Activated CD8-positive, alpha-beta memory T cell treated with anti-CD3 and anti-CD28 coated beads, Interleukin-2, amount 50 U/mL, for 48 hours (primary cell): ENCODE data around the gene ABCG5.

Experiments used
- DNase-seq: peaks from one replicate; pipeline ENCODE4 v3.0.0-alpha.2; 2020

Gene ABCG5

DNA sequence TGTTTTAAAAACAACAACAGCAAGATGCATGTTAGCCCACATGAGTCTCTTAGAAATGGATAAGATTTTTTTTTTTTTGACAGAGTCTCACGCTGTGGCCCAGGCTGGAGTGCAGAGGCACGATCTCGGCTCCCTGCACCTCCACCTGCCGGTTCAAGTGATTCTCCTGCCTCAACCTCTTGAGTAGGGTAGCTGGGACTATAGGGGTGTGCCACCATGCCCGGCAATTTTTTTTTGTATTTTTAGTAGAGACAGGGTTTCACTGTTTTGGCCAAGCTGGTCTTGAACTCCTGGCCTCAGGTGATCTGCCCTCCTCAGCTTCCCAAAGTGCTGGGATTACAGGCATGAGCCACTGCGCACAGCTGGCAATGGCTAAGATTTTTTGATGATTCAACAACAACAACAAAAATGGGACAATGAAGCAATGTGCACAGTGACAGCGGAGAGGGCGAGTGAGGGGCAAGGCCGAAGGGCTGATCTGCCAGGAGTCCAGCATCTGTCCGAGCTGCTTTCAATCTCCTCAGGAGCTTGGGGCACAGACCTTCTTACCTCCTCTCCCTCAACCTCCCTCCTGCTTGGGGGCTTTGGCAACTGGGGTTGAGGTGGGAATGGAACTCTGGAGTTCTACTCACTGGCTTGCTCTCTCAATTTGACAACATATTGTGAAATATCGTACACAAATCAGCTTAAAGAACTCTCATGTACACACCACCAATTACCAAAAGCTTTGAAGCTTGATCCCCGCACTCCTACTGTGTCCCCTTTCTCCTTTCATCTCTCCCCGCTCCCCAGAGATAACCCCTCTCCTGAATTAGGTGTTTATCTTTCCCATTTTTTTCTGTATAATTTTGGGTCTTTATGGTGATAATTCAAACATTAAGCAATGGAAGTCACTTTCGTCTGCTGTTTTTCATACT, 3.6 kb upstream of the ABCG5 start:
- DNase-seq = no peak

DNA sequence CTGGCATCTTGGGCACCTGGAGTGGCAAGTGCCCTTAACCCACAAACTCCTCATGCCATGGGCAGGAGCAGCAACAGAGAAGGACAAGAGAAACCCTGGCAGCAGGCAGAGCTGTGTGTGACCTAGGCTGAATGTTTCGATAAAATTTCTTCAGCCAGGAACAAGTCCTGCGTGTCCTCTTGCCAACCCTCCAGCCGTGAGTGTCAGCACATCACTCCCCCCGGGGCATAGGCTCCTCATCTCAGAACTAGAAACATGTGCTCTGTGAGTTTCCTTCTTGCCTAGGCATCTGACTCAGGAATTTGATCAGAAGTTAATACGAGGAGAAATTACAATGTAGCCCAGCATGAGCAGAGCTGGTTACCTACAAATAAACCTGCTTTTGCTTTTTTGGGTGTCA, 2.3 kb upstream of the ABCG5 start:
- DNase-seq = no peak

DNA sequence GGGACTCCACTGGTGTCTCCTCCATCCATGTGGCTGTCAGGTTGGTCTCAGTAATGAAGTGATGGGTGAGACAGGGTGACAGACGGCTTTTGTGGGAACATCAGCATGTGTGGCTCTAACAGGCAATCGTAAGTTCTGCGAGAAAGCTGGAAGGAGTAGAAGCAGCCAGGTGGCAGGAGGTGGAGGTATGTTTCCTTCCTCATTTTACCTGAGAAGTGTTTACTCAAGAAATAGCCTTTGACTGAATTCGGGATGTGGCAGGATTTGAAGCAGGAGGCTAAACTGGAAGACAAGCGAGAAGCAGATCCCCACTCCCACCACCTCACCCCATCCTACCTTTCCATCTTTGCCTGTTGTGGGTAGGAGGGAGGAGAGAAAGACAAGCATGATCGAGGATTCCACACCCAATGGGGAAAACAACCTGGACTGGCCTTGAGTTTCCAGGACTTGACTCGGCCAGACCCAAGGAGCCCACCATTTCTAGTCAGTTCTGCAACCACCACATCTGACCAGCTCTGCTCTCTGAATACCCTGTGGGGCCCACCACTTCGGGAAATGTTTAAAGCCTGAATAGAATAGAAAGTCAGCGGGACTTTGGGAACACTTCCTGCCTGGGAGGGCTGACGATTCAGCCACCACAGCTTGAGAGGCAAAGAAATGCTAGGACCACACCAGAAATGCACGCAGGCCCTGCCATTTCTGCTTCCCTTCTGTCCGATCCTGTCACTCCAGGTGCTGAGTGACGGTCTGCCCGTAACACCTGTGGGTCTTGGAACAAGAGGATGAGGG, 1.3 kb upstream of the ABCG5 start:
- DNase-seq = no peak

- no peak for DNase-seq
Measured at GRCh38 chr2:43837831-43838559, 644 bp downstream of the ABCG5 start.

DNA sequence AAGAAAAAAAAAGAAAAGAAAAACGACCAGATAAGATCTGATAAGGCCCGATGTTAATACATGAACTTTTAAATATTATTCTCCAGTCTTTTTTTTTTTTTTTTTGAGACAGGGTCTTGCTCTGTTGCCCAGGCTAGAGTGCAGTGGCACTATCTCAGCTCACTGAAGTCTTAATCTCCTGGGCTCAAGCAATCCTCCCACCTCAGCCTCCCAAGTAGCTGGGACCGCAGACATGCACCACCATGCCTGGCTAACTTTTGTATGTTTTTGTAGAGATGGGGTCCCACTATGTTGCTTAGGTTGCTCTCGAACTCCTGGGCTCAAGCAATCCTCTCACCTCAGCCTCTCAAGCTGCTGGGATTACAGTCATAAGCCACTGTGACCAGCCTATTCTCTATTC, 1.6 kb downstream of the ABCG5 start:
- DNase-seq = no peak

- DNase-seq = no peak
Measured at GRCh38 chr2:43832457-43832856, 6.2 kb downstream of the ABCG5 start.

DNA sequence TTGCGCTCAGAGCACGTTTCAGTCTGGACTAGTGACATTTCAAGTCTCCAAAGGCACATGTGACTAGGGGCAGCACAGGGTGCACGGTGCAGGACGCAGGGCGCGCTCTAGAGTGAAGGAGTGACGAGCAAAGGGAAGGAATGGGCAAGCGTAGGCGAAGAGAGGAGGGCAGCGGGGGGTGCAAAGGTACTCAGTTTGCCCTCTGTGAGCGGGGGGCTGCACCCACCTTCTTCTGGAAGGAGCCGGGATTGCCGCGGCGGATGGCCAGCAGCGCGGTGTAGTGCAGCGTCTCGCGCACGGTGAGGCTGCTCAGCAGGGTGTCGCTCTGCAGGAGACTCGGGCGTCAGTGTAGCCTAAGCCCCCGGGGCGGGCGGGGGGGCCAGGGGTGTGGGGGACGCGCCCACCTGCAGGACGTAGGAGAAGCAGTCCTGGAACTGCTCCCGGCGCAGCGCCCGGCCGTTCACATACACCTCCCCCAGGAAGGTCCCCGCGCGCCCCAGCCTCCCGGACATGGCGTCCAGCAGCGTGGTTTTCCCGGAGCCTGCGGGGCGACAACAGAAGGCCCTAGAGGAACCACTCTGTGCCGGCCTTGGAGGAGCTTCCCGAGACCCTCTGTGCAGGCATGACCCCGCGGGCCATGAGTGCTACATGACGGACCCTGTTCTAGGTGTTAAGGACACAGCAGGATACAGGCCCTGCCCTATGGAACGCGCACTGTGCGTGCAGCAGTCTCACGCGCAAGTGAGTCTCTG, 6.9 kb downstream of the ABCG5 start:
- no peak for DNase-seq

DNA sequence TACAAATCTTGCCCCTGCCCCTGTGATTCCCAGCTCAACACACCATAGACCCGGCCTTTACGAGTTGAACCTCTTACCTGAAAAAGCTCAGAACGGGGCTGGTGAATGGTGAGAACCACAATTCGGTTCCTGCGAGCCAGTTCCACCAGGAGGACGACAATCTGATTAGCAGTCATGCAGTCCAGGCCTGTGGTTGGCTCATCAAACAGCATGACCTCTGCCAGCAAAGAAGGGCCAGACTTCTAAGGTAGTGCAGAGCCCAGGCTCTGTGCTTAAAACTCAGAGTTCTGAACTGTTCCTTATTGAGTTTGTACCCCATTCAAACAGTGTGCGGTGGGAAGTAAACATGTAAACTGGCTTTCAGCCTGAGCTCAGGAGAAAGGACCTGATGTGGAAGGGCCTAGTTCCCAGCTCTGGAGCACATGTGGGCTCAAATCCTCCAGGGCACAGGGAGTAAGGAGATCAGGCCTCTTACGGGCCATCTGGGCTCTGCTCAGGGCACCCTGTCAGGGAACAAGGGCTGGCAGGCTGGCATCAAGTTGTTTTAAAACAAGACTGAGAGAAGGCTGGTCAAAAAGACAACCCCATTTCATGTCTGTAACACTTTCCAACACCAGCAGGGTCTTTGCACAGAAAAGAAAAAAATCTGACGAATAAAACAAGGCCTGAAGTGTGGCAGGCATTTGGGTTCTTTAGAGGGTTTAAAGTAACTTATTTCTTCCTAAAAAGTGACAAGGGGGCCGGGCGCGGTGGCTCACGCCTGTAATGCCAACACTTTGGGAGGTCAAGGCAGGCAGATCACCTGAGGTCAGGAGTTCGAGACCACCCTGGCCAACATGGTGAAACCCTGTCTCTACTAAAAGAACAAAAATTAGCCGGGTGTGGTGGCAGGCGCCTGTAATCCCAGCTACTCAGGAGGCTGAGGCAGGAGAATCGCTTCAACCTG, 12.1 kb downstream of the ABCG5 start:
- DNase-seq = no peak

GRCh38 chr2:43825841-43826240, 12.8 kb downstream of the ABCG5 start:
- DNase-seq = no peak

DNA sequence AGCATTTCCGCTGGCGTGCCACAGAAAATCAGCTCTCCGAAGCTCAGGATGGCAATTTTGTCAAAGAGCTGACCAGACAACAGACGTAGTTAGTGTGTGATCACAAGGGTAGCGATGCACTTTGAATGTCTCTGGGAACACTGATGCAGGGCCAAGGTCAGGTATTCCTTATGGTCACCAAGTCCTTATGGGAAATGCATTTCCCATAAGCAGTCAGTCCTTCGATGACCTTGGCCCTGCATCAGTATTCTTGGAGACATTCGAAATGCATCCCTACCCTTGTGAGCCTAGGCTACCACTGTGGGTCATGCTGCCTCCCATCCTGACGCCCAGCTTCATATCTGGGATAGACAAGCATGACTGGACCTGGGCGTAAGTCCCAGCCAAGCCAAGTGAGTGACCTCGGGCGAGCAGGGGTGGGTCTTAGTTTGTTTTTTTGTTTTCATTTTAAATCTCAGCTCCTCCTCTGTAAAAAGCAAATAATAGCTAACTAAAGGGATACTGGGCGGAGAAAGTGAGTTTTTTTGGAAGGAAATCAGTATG, 13.6 kb downstream of the ABCG5 start:
- DNase-seq = no peak

DNA sequence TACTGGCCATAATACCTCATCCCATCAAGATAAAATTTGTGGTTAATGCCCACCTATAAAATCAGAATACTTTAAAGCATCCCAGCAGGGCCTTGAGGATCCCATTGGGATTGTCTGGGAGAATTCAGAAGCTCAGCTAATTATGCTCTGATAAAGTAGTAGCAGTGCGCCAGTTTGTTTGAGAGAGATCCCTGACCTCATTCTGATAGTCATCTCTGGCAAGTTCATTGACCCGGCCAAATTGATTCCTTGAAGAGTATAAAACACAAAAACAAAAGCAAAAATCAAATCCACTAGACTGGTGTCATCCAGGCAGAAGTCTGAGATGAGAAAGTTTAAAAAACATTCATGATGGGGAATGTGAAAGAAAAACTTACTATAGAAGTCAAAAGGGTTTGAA, 14.1 kb downstream of the ABCG5 start:
- no peak for DNase-seq

DNA sequence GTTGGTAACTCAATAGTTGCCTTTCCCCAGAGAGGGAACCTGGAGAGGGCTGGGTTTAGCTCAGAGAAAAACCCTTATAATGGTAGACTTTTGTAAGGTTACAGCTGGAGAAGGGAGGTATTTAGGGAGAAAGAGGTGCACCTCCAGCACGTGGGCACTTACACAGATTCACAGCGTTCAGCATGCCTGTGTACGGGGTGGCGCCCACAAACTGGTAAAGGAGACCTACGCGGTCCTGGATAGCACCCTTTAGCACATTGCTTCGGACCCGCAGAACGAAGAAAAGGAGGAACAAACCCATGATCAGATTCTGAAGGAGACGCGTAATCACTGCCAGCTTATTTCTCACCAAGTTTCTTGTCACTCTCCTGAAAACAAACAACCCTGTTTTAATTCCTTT, 14.9 kb downstream of the ABCG5 start:
- DNase-seq = no peak

GRCh38 chr2:43822839-43823238, 15.8 kb downstream of the ABCG5 start:
- no peak for DNase-seq

- DNase-seq = no peak
Measured at GRCh38 chr2:43819491-43820163, 19.0 kb downstream of the ABCG5 start.

GRCh38 chr2:43818761-43819160, 19.9 kb downstream of the ABCG5 start:
- no peak for DNase-seq

DNA sequence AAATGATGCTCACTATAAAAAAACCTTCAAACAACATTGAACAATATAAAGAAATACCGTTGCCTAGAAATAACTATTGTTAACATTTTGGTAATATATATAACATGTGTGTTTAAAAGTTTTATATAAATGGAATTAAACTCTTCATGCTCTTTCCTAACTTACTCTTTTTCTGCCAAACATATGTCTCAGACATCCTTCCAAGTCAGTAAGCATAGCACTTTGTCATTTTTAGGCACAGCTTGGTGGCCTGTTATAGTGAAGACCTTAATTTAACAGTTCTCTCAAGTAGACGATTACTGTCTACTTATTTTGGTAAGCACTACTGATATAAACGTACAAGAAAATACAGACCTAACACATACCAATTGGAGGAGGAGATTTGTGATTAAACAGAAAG, 23.9 kb downstream of the ABCG5 start:
- no peak for DNase-seq

- no peak for DNase-seq
Measured at GRCh38 chr2:43812947-43813346, 25.7 kb downstream of the ABCG5 start.

GRCh38 chr2:43812006-43812405, 26.6 kb downstream of the ABCG5 start:
- DNase-seq = no peak

GRCh38 chr2:43810888-43811287, 27.8 kb downstream of the ABCG5 start:
- DNase-seq = no peak

GRCh38 chr2:43810452-43810851, 28.2 kb downstream of the ABCG5 start:
- DNase-seq = no peak

DNA sequence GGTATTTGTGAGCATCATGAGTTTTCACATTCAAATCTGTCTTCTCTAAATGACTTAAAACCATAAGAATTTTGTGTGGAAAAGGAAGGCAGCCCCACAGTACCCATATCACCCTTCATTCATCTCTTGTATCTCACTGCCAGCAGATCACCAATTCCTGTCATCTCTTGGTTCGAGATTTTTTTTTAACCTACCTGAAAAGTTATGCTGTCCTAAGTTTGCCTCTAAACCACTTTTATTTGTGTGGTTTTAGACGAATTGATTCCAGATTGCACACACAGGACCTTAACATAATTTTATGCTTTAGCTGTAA, 32.0 kb downstream of the ABCG5 start:
- DNase-seq = no peak
